HepG2 (cell line): ENCODE data around the gene CLCN4. TPM values are rescaled to one million over a fixed set of nuclear protein-coding genes. Genes with fewer than 3 reads are reported as not detected.

Source experiments
- ATAC-seq: fragments of 200-7000 bp; cut with Tn5 transposase; 3 replicates; pipeline ENCODE4 v1.9.1; 2020; ENCODE audit warnings: mild to moderate bottlenecking, moderate library complexity
- BruUV-seq: library from RNA; stranded (reverse); fragments of 400-500 nt; replicated peaks from 2 replicates; lab custom pipeline; 2021; lab: Mats Ljungman, UMichigan
- CTCF ChIA-PET: fragments of 300-600 bp; formaldehyde crosslinking; extraction: SDS; loops from one replicate; lab custom pipeline; 2021; ENCODE audit warnings: low total read pairs, inconsistent platforms, low intra/inter-chr PET ratio; lab: Yijun Ruan, JAX
- POLR2A ChIA-PET: fragments of 350-600 bp; sonication (Branson Sonifier 250); formaldehyde crosslinking; loops from one replicate; lab custom pipeline; 2020; ENCODE audit warnings: antibody characterized with exemption, inconsistent platforms; lab: Yijun Ruan, JAX
- DNase-seq: peaks from one replicate; pipeline ENCODE4 v3.0.0-alpha.2; 2015; ENCODE audit warnings: low spot score
- FAIRE-seq: peaks from 3 replicates; lab custom pipeline; 2011; peaks lifted over from hg19 to GRCh38; lab: Jason Lieb, UNC
- H2AFZ ChIP-seq: one replicate; pipeline ENCODE4 v1.6.1; 2011; ENCODE audit warnings: low read length, inconsistent platforms
- H3K27ac ChIP-seq: fragments of 300-600 bp; 3 replicates; pipeline ENCODE4 v1.8.0; 2011; ENCODE audit warnings: mixed run types, mild to moderate bottlenecking, mixed read lengths, low read length, inconsistent platforms; ENCODE audit not compliant: insufficient read depth; ENCODE audit errors: extremely low read length
- H3K27me3 ChIP-seq, 2 experiments: fragments of 200-600 bp in 1 of 2; 2 replicates in 1 of 2; 3 replicates in 1 of 2; pipeline versions ENCODE4 v1.6.0 to v1.8.0; 2011; ENCODE audit warnings: low read length in 2 of 2, mild to moderate bottlenecking in 2 of 2, moderate library complexity in 2 of 2, inconsistent platforms in 1 of 2; ENCODE audit not compliant: insufficient read depth in 2 of 2, control insufficient read depth in 1 of 2
- H3K36me3 ChIP-seq, 2 experiments: fragments of 200-600 bp in 1 of 2; replicated peaks in 1 of 2; 2 replicates in 1 of 2; 3 replicates in 1 of 2; pipeline versions ENCODE4 v1.5.1 to v1.8.0; 2011; ENCODE audit warnings: low read length in 2 of 2, inconsistent platforms in 1 of 2; ENCODE audit not compliant: insufficient read depth in 2 of 2, control insufficient read depth in 1 of 2
- H3K4me1 ChIP-seq: 2 replicates; pipeline ENCODE4 v1.5.1; 2012; ENCODE audit warnings: low read length, inconsistent platforms; ENCODE audit not compliant: insufficient read depth
- H3K4me2 ChIP-seq: 2 replicates; pipeline ENCODE4 v1.6.0; 2011; ENCODE audit warnings: low read depth, low read length, inconsistent platforms
- H3K4me3 ChIP-seq, 3 experiments: fragments of 200-600 bp in 1 of 3; sonication (generic), shearing (Covaris generic) in 1 of 3; replicated peaks in 1 of 3; 2 replicates each; pipeline ENCODE4 v1.5.1; 2011 to 2016; ENCODE audit warnings: low read length in 3 of 3, inconsistent platforms in 2 of 3, low read depth in 2 of 3, mild to moderate bottlenecking in 2 of 3, control low read depth in 1 of 3, mixed read lengths in 1 of 3; ENCODE audit not compliant: insufficient read depth in 1 of 3
- H3K79me2 ChIP-seq: one replicate; pipeline ENCODE4 v1.6.1; 2011; ENCODE audit warnings: low read length, inconsistent platforms; ENCODE audit not compliant: insufficient read depth
- H3K9ac ChIP-seq: 2 replicates; pipeline ENCODE4 v1.6.0; 2011; ENCODE audit warnings: mild to moderate bottlenecking, low read depth, low read length, inconsistent platforms; ENCODE audit not compliant: insufficient read depth
- H3K9me3 ChIP-seq: 2 replicates; pipeline ENCODE4 v1.5.1; 2012; ENCODE audit warnings: mild to moderate bottlenecking, low read length
- H4K20me1 ChIP-seq: 2 replicates; pipeline ENCODE4 v1.6.0; 2011; ENCODE audit warnings: inconsistent platforms, mild to moderate bottlenecking, low read length, moderate library complexity; ENCODE audit not compliant: insufficient read depth
- CBFB ChIP-seq: sonication (generic); formaldehyde crosslinking; IDR thresholded peaks from 2 replicates; pipeline ENCODE4 v1.4.0; 2020; ENCODE audit warnings: missing genetic modification reagents
- CEBPB ChIP-seq: IDR thresholded peaks from 2 replicates; pipeline ENCODE4 v1.6.1; 2011; ENCODE audit warnings: low read depth, low read length, improper control_type of control experiment, borderline replicate concordance
- CREB1 ChIP-seq, 2 experiments: fragments of 450-650 bp in 1 of 2; IDR thresholded peaks; 2 replicates each; pipeline ENCODE4 v1.6.1; 2016 to 2017; ENCODE audit warnings: control low read depth in 1 of 2, mild to moderate bottlenecking in 1 of 2, missing compliant biosample characterization in 1 of 2, missing genetic modification characterization in 1 of 2
- GABPA ChIP-seq, 2 experiments: IDR thresholded peaks; 2 replicates each; pipeline ENCODE4 v1.6.1; 2011 to 2016; ENCODE audit warnings: low read depth in 2 of 2, low read length in 1 of 2, missing biosample characterization in 1 of 2, missing genetic modification characterization in 1 of 2
- HOXD1 ChIP-seq: sonication (generic); formaldehyde crosslinking; IDR thresholded peaks from 2 replicates; pipeline ENCODE4 v1.5.0; 2020; ENCODE audit warnings: missing genetic modification reagents
- NRL ChIP-seq: sonication (generic); formaldehyde crosslinking; IDR thresholded peaks from 2 replicates; pipeline ENCODE4 v1.5.0; 2020; ENCODE audit warnings: missing genetic modification reagents, mild to moderate bottlenecking, moderate library complexity, borderline replicate concordance
- RFX3 ChIP-seq: IDR thresholded peaks from 2 replicates; pipeline ENCODE4 v1.6.1; 2016; ENCODE audit warnings: missing biosample characterization, missing genetic modification reagents
- SUZ12 ChIP-seq: fragments of 150-350 bp; IDR thresholded peaks from 2 replicates; pipeline ENCODE4 v1.6.1; 2014; ENCODE audit warnings: low read depth, low read length
- ZFP62 ChIP-seq: sonication (generic); formaldehyde crosslinking; IDR thresholded peaks from 2 replicates; pipeline ENCODE4 v1.4.0; 2020; ENCODE audit warnings: missing genetic modification reagents
- ZNF20 ChIP-seq: sonication (generic); formaldehyde crosslinking; IDR thresholded peaks from 2 replicates; pipeline ENCODE4 v1.4.0; 2020; ENCODE audit warnings: mild to moderate bottlenecking, moderate library complexity, missing genetic modification reagents
- ZNF224 ChIP-seq: sonication (generic); formaldehyde crosslinking; IDR thresholded peaks from 2 replicates; pipeline ENCODE4 v1.5.0; 2020; ENCODE audit warnings: mild to moderate bottlenecking, missing genetic modification reagents
- ZNF225 ChIP-seq: sonication (generic); formaldehyde crosslinking; IDR thresholded peaks from 2 replicates; pipeline ENCODE4 v1.4.0; 2020; ENCODE audit warnings: mild to moderate bottlenecking, missing genetic modification reagents
- ZNF292 ChIP-seq: sonication (generic); formaldehyde crosslinking; IDR thresholded peaks from 2 replicates; pipeline ENCODE4 v1.8.1; 2022; ENCODE audit warnings: mild to moderate bottlenecking, low read depth, missing genetic modification reagents, borderline replicate concordance
- ZNF703 ChIP-seq: sonication (generic); formaldehyde crosslinking; IDR thresholded peaks from 2 replicates; pipeline ENCODE4 v1.5.1; 2020; ENCODE audit warnings: missing genetic modification reagents, mild to moderate bottlenecking, moderate library complexity, borderline replicate concordance
- ZNF850 ChIP-seq: sonication (generic); formaldehyde crosslinking; conservative IDR thresholded peaks from 2 replicates; pipeline ENCODE4 v1.9.0; 2021; ENCODE audit warnings: mild to moderate bottlenecking, missing genetic modification reagents
- WGBS: methylation state at CpG from one replicate; pipeline ENCODE4 v1.1.6; 2017; ENCODE audit warnings: low lambda C conversion rate; 5-methylcytosine and 5-hydroxymethylcytosine counted together
- in situ Hi-C: cut with HindIII; loops from 2 replicates; pipeline ENCODE4 v1.10.0; 2017; ENCODE audit warnings: low pct_unique_long_range_greater_than_20kb; ENCODE audit not compliant: extremely low pct_ligation_motif_present
- intact Hi-C: fragments of 100-400 bp; cut with micrococcal nuclease; formaldehyde crosslinking; loops from one replicate; pipeline ENCODE4 v1.10.0; 2022; ENCODE audit not compliant: unreplicated experiment
- polyA plus RNA-seq, 8 experiments: library from polyadenylated mRNA; depleted of rRNA in 3 of 8; stranded (reverse) in 7 of 8; unstranded in 1 of 8; fragments of >200 nt; fragmentation: Illumina TruSeq in 4 of 8; extraction: Trizol in 4 of 8; gene quantifications; 2 replicates each; pipeline versions ENCODE4 v1.2.1 to v1.2.3, GENCODE V29; 2011 to 2016; ENCODE audit warnings: low read depth in 4 of 8, missing spikeins in 1 of 8, mixed read lengths in 1 of 8; ENCODE audit not compliant: insufficient read depth in 1 of 8
- total RNA-seq, 5 experiments: library from RNA; depleted of rRNA; stranded (reverse); fragments of >200 nt; fragmentation: Illumina TruSeq; extraction: Trizol; gene quantifications; 2 replicates each; pipeline ENCODE4 v1.2.3, GENCODE V29; 2016; ENCODE audit warnings: low read depth in 1 of 5
- TF ChIP-seq, protein P1 (sequence below): sonication (generic); formaldehyde crosslinking; IDR thresholded peaks from 2 replicates; pipeline ENCODE4 v1.4.0; 2020; ENCODE audit warnings: missing genetic modification reagents
- TF ChIP-seq, protein P2 (sequence below): sonication (generic); formaldehyde crosslinking; IDR thresholded peaks from 2 replicates; pipeline ENCODE4 v1.4.0; 2020; ENCODE audit warnings: missing genetic modification reagents, borderline replicate concordance
- TF ChIP-seq, protein P3 (sequence below): IDR thresholded peaks from 2 replicates; pipeline ENCODE4 v1.6.1; 2016; ENCODE audit warnings: missing compliant biosample characterization, missing genetic modification reagents, borderline replicate concordance

CLCN4 gene
- total and polyA plus RNA-seq, 2 of the 13 experiments (the other 11 are each of a cell fraction or from before 2014, with no cell fraction given) = 1.8 to 2.5 TPM

DNA sequence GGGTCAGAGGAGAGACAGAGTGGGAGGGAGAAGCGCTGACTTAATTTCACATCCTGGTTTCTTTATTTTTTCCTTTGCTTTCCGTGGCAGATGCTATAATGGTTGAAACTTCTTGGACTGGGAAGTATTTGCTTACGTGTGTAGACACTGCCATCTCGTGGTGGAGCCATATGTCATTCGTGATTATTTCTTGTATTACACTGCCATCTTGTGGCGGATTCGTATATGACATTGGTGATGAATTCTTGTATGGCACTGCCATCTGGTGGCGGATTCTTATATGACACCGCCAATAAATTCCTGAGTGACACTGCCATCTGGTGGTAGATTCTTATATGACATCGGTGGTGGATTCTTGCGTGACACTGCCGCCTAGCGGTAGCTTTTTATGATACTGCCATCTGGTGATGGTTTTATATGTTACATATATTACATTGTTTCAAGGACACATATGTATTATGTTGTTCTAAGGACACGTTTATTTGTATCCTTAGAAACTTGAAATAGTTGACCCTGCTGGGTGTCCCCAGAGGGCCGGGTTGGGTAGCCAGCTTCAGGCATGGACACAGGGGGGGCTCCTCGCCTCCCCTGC, 37.3 kb upstream of the CLCN4 start (continued):
- TF ChIP-seq ZNF224 (CRISPR knock-in tag) (no peak), CBFB (0 out of 2 replicates have a peak, but pooled peaks have one; percentile 44), ZNF292 (CRISPR knock-in tag) (no peak), CEBPB (no peak), ZFP62 (CRISPR knock-in tag) (no peak)
- TF ChIP-seq, protein P1, sequence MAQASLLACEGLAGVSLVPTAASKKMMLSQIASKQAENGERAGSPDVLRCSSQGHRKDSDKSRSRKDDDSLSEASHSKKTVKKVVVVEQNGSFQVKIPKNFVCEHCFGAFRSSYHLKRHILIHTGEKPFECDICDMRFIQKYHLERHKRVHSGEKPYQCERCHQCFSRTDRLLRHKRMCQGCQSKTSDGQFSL (CRISPR knock-in tag) = no peak
- TF ChIP-seq, protein P2, sequence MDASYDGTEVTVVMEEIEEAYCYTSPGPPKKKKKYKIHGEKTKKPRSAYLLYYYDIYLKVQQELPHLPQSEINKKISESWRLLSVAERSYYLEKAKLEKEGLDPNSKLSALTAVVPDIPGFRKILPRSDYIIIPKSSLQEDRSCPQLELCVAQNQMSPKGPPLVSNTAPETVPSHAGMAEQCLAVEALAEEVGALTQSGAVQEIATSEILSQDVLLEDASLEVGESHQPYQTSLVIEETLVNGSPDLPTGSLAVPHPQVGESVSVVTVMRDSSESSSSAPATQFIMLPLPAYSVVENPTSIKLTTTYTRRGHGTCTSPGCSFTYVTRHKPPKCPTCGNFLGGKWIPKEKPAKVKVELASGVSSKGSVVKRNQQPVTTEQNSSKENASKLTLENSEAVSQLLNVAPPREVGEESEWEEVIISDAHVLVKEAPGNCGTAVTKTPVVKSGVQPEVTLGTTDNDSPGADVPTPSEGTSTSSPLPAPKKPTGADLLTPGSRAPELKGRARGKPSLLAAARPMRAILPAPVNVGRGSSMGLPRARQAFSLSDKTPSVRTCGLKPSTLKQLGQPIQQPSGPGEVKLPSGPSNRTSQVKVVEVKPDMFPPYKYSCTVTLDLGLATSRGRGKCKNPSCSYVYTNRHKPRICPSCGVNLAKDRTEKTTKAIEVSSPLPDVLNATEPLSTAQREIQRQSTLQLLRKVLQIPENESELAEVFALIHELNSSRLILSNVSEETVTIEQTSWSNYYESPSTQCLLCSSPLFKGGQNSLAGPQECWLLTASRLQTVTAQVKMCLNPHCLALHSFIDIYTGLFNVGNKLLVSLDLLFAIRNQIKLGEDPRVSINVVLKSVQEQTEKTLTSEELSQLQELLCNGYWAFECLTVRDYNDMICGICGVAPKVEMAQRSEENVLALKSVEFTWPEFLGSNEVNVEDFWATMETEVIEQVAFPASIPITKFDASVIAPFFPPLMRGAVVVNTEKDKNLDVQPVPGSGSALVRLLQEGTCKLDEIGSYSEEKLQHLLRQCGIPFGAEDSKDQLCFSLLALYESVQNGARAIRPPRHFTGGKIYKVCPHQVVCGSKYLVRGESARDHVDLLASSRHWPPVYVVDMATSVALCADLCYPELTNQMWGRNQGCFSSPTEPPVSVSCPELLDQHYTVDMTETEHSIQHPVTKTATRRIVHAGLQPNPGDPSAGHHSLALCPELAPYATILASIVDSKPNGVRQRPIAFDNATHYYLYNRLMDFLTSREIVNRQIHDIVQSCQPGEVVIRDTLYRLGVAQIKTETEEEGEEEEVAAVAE = no peak

DNA sequence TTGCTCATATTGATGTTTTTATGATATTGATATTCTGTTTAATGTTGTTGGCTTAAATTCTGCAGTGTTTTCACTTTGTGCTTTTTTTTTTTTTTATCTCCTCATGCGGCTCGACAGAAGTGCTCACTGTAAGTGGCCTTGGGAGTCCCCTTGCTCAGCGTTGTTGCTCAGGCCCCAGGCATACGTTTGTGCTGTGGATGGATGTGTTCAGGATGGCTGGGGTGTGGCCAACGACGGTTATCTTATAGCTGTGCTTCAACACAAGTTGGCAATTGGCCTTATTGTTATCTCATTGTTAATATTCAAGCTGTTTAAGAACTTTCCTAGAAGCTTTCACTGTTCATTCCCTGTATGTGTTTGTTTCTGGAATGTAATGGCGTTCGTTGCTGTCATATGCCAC, 36.4 kb upstream of the CLCN4 start:
- BruUV-seq = no TSS peak
- H2AFZ ChIP-seq = no peak overlapping the region
- no peak overlapping the region for H3K4me3 ChIP-seq
- no peak overlapping the region for H3K4me2 ChIP-seq
- H3K79me2 ChIP-seq = no peaks in the 10 kb centered on the region
- H3K4me1 ChIP-seq = no peaks in the 10 kb centered on the region
- in situ Hi-C loops = no loop called here
- H3K27me3 ChIP-seq = no peaks in the 10 kb centered on the region
- no peak for DNase-seq
- no peak overlapping the region for H3K9ac ChIP-seq
- ATAC-seq = no peak
- 92% methylated on average over 8 of the region's 8 CpGs for WGBS
- FAIRE-seq = peak; percentile 42
- ChIA-PET CTCF (interaction anchor here (1.2 to 9.2 kb wide), 13 partner anchors 32 to 246 kb away, joined by 3 to 696 read pairs (median 11); partner anchors contain the start of gene CLCN4), POLR2A (no interaction called here)
- intact Hi-C loops = no loop called here
- no peaks in the 10 kb centered on the region for H3K9me3 ChIP-seq
- no peak overlapping the region for H3K27ac ChIP-seq
- H4K20me1 ChIP-seq = no peaks in the 10 kb centered on the region
- no peaks in the 10 kb centered on the region; a peak in 1 of 5 replicates for H3K36me3 ChIP-seq
- TF ChIP-seq SUZ12 (no peak), RFX3 (no peak), NRL (no peak), CREB1 (IDR thresholded peaks at IDR 0.05) (no peak), CREB1 (CRISPR knock-in tag; IDR thresholded peaks at IDR 0.05) (no peak), ZNF703 (CRISPR knock-in tag) (no peak), ZNF20 (no peak), ZNF850 (CRISPR knock-in tag) (no peak), GABPA (IDR thresholded peaks at IDR 0.05; ENCODE audit: low read depth, low read length) (no peak), GABPA (CRISPR knock-in tag; IDR thresholded peaks at IDR 0.05; ENCODE audit: low read depth) (no peak), HOXD1 (CRISPR knock-in tag) (no peak), ZNF225 (CRISPR knock-in tag) (no peak)
- TF ChIP-seq, protein P3, sequence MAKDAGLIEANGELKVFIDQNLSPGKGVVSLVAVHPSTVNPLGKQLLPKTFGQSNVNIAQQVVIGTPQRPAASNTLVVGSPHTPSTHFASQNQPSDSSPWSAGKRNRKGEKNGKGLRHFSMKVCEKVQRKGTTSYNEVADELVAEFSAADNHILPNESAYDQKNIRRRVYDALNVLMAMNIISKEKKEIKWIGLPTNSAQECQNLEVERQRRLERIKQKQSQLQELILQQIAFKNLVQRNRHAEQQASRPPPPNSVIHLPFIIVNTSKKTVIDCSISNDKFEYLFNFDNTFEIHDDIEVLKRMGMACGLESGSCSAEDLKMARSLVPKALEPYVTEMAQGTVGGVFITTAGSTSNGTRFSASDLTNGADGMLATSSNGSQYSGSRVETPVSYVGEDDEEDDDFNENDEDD (CRISPR knock-in tag) = no peak
